Neural cell (in vitro differentiated cells): ENCODE data around the gene POLR1C. TPM values are rescaled to one million over a fixed set of nuclear protein-coding genes. Genes with fewer than 3 reads are reported as not detected.
"Not testable (repeated sequence)": the region's sequence is repeated elsewhere in the genome, so short reads cannot be mapped to it uniquely, and the experiment has no call there.

ENCODE experiments used
- H2AFZ ChIP-seq: fragments of 200-600, 300-800 bp; sonication (generic), shearing (Covaris generic); 2 replicates; pipeline ENCODE4 v1.6.0; 2014; ENCODE audit warnings: low read depth, mild to moderate bottlenecking, antibody characterized with exemption, low read length, moderate library complexity
- H3F3A ChIP-seq: fragments of 200-600 bp; shearing (Covaris generic); 2 replicates; pipeline ENCODE4 v1.6.1; 2016; ENCODE audit warnings: mild to moderate bottlenecking, moderate library complexity, mixed read lengths, antibody characterized with exemption, low read length; ENCODE audit not compliant: insufficient read depth, poor library complexity, severe bottlenecking
- H3K27ac ChIP-seq: fragments of 200-600, 300-800 bp; sonication (generic), shearing (Covaris generic); 2 replicates; pipeline ENCODE4 v1.5.1; 2014; ENCODE audit warnings: mild to moderate bottlenecking, low read length, moderate library complexity
- H3K27me3 ChIP-seq: fragments of 300-800, 200-600 bp; sonication (generic), shearing (Covaris generic); 2 replicates; pipeline ENCODE4 v1.6.0; 2014; ENCODE audit warnings: mild to moderate bottlenecking, low read depth, low read length, moderate library complexity; ENCODE audit not compliant: insufficient read depth
- H3K36me3 ChIP-seq: fragments of 300-800, 200-600 bp; sonication (generic), shearing (Covaris generic); 2 replicates; pipeline ENCODE4 v1.5.1; 2014; ENCODE audit warnings: mild to moderate bottlenecking, antibody characterized with exemption, low read length, moderate library complexity; ENCODE audit not compliant: insufficient read depth
- H3K4me2 ChIP-seq: fragments of 300-800, 200-600 bp; sonication (generic), shearing (Covaris generic); 2 replicates; pipeline ENCODE4 v1.6.0; 2014; ENCODE audit warnings: mild to moderate bottlenecking, low read length
- H3K4me3 ChIP-seq: fragments of 300-800, 200-600 bp; sonication (generic), shearing (Covaris generic); 2 replicates; pipeline ENCODE4 v1.5.1; 2014; ENCODE audit warnings: mild to moderate bottlenecking, low read length, moderate library complexity
- H3K79me2 ChIP-seq: fragments of 200-600 bp; shearing (Covaris generic); replicated peaks from 2 replicates; pipeline ENCODE4 v1.6.0; 2014; ENCODE audit warnings: mild to moderate bottlenecking, low read length, moderate library complexity; ENCODE audit not compliant: insufficient read depth
- H3K9ac ChIP-seq: fragments of 300-800, 200-600 bp; sonication (generic), shearing (Covaris generic); 2 replicates; pipeline ENCODE4 v1.6.1; 2016; ENCODE audit warnings: mild to moderate bottlenecking, low read length, mixed read lengths
- H3K9me2 ChIP-seq: fragments of 200-600 bp; shearing (Covaris generic); 2 replicates; pipeline ENCODE4 v1.6.1; 2016; ENCODE audit warnings: mild to moderate bottlenecking, low read length, mixed read lengths; ENCODE audit not compliant: insufficient read depth
- H3K9me3 ChIP-seq: fragments of 200-600, 300-800 bp; sonication (generic), shearing (Covaris generic); 2 replicates; pipeline ENCODE4 v1.6.1; 2016; ENCODE audit warnings: mild to moderate bottlenecking, mixed run types, low read length, moderate library complexity, mixed read lengths
- H4K20me1 ChIP-seq: fragments of 200-600 bp; shearing (Covaris generic); 2 replicates; pipeline ENCODE4 v1.6.1; 2016; ENCODE audit warnings: mild to moderate bottlenecking, mixed run types; ENCODE audit not compliant: insufficient read depth
- CTCF ChIP-seq: fragments of 450-650 bp; IDR thresholded peaks from 2 replicates; pipeline ENCODE4 v1.5.1; 2014; ENCODE audit warnings: antibody characterized with exemption, mild to moderate bottlenecking, moderate library complexity; ENCODE audit not compliant: poor library complexity, severe bottlenecking
- EP300 ChIP-seq: fragments of 450-650 bp; conservative IDR thresholded peaks from 2 replicates; pipeline ENCODE4 v1.6.1; 2014; ENCODE audit warnings: antibody characterized with exemption, mild to moderate bottlenecking, moderate library complexity; ENCODE audit not compliant: poor library complexity, severe bottlenecking
- EZH2 ChIP-seq: fragments of 200-600, 300-800 bp; shearing (Covaris generic), sonication (generic); IDR thresholded peaks from 2 replicates; pipeline ENCODE4 v1.6.1; 2014; ENCODE audit warnings: antibody characterized with exemption, low read length, borderline replicate concordance, mild to moderate bottlenecking; ENCODE audit not compliant: insufficient read depth, poor library complexity, severe bottlenecking
- MXI1 ChIP-seq: fragments of 450-650 bp; conservative IDR thresholded peaks from 2 replicates; pipeline ENCODE4 v1.6.1; 2014; ENCODE audit warnings: antibody characterized with exemption, mild to moderate bottlenecking; ENCODE audit not compliant: poor library complexity, severe bottlenecking
- POLR2AphosphoS5 ChIP-seq: IDR thresholded peaks from 2 replicates; pipeline ENCODE4 v1.6.1; 2012
- RAD21 ChIP-seq: fragments of 450-650 bp; conservative IDR thresholded peaks from 2 replicates; pipeline ENCODE4 v1.6.1; 2014; ENCODE audit warnings: antibody characterized with exemption, mild to moderate bottlenecking, moderate library complexity
- REST ChIP-seq: IDR thresholded peaks from 2 replicates; pipeline ENCODE4 v1.6.1; 2012; ENCODE audit warnings: borderline replicate concordance
- SMC3 ChIP-seq: fragments of 450-650 bp; conservative IDR thresholded peaks from 2 replicates; pipeline ENCODE4 v1.6.1; 2014; ENCODE audit warnings: antibody characterized with exemption, mild to moderate bottlenecking, moderate library complexity; ENCODE audit not compliant: poor library complexity
- TAF1 ChIP-seq: IDR thresholded peaks from 2 replicates; pipeline ENCODE4 v1.6.1; 2012; ENCODE audit warnings: low read depth
- polyA plus RNA-seq: library from polyadenylated mRNA; depleted of rRNA; stranded (reverse); fragments of >200 nt; gene quantifications from 2 replicates; pipeline ENCODE4 v1.2.3, GENCODE V29; 2014

Gene POLR1C
- polyA plus RNA-seq, 1 donor from 2014 or later, result 88.7 TPM

GRCh38 chr6:43532201-43532600 lies 15.3 kb downstream of the POLR1C start:
- Histone ChIP-seq H4K20me1 (no peaks in the 10 kb centered on the region), H3K27me3 (no peaks in the 10 kb centered on the region), H3K79me2 (no peaks in the 10 kb centered on the region), H3F3A (no peaks in the 10 kb centered on the region), H3K27ac (no peak overlapping the region), H3K4me2 (no peak overlapping the region), H2AFZ (no peak overlapping the region), H3K9me2 (no peaks in the 10 kb centered on the region), H3K9me3 (no peaks in the 10 kb centered on the region), H3K4me3 (no peak overlapping the region), H3K36me3 (no peaks in the 10 kb centered on the region), H3K9ac (no peak overlapping the region)
- TF ChIP-seq TAF1 (no peak), REST (no peak)

GRCh38 chr6:43538986-43539385 lies 22.1 kb downstream of the POLR1C start:
- H3K4me2 ChIP-seq, H3K36me3 ChIP-seq, H3K4me3 ChIP-seq, H3K79me2 ChIP-seq, H2AFZ ChIP-seq, H3K9ac ChIP-seq, H3K27ac ChIP-seq, H3K9me2 ChIP-seq, H3K27me3 ChIP-seq, H3F3A ChIP-seq, H4K20me1 ChIP-seq, H3K9me3 ChIP-seq: not testable (repeated sequence)

- not testable (repeated sequence) for H3K9me3 ChIP-seq, H3F3A ChIP-seq, H3K27ac ChIP-seq, H3K36me3 ChIP-seq, H3K9ac ChIP-seq, H3K9me2 ChIP-seq, H3K27me3 ChIP-seq, H3K4me2 ChIP-seq, H4K20me1 ChIP-seq, H2AFZ ChIP-seq, H3K4me3 ChIP-seq, H3K79me2 ChIP-seq
Observed at GRCh38 chr6:43539409-43539808, 22.5 kb downstream of the POLR1C start.

DNA sequence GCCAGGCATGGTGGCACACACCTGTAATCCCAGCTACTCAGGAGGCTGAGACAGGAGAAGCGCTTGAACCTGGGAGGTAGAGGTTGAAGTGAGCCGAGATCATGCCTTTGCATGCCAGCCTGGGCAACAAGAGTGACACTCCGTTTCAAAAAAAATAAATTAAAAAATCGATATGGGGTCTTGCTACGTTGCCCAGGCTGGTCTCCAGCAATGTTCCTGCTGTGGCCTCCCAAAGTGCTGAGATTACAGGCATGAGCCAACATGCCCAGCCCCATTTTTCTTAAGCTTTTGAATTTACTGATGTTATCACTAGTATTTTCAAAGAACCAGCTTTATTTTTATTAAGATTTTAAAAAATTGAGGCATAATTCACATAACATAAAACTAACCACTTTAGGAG lies 23.6 kb downstream of the POLR1C start:
- no peak overlapping the region for H3K4me2 ChIP-seq
- no peaks in the 10 kb centered on the region for H3K9me2 ChIP-seq
- H3K9ac ChIP-seq, result no peak overlapping the region
- H3K27ac ChIP-seq, result no peak overlapping the region
- no peak overlapping the region for H2AFZ ChIP-seq
- H3K36me3 ChIP-seq, result no peaks in the 10 kb centered on the region
- TF ChIP-seq EP300 (no peak), POLR2AphosphoS5 (no peak), REST (no peak), EZH2 (no peak), CTCF (no peak), RAD21 (no peak), SMC3 (no peak), TAF1 (no peak), MXI1 (no peak)
- H3K9me3 ChIP-seq, result no peaks in the 10 kb centered on the region
- H3K27me3 ChIP-seq, result no peaks in the 10 kb centered on the region
- no peak overlapping the region for H3K4me3 ChIP-seq
- H3F3A ChIP-seq, result no peaks in the 10 kb centered on the region
- no peaks in the 10 kb centered on the region for H3K79me2 ChIP-seq
- no peaks in the 10 kb centered on the region for H4K20me1 ChIP-seq
